KG1 (cell line): ENCODE results near the gene LIPT2.

Experiments
- DNase-seq: peaks from one replicate; lab custom pipeline; 2025; lab: John Stamatoyannopoulos, UW

Gene LIPT2

DNA sequence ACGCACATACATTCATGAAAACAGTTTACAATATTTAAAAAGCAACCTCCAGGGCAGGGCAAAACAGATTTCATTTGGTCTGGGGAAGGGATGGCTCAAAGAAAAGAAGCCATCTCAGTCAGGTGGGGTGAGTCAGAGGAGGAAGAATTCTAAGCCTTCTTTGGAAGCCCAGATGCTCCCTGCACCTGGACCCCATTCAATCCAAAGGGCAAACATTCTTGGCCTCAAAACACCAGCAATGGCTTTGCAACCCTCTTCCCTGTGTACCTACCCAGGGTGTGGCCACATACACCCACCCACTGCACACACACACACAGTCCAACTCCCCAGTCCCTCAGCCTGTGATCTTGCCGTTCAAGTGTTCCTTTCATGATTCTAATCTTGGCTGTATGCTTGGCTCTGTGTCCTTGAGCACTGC lies 28.2 kb downstream of the LIPT2 start:
- DNase-seq, result no peak

DNA sequence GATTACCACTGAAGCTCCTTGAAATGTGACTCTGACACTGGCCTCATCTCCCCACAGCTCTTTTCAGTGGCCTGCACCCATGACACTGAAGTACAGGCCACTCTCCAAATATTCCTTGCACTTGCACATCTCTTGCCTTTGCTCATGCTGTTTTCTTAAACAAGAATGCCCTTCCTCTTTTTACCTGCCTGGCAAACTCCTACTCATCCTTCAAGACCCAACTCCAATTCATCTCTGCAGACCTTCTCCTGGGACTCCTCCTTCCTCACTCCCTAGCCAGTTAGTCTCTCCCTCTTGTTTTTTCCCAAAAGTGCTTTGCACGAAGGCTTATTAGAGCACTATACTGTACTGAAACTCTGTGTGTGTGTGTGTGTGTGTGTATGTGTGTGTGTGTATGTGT lies 28.8 kb downstream of the LIPT2 start:
- no peak for DNase-seq

DNA sequence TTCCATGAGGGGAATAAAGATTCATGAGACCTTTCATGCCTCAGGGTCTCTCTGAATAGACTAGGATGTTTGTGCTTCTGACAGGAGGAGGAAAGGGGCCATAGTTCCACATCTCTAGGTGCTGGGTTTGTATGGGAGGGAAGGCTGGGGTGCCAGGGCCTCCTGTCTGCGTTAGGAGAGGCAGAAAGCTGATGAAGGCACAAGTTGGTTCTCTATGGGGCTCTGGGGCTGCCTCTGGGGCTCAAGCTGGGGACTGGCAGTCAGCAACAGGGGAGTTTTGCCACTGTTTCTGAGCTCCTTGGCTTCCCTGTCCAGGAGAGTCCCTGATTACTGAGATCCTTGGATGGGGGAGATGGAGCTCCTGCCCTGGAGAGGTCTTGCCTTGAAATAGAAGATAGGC lies 30.3 kb downstream of the LIPT2 start:
- no peak for DNase-seq

DNA sequence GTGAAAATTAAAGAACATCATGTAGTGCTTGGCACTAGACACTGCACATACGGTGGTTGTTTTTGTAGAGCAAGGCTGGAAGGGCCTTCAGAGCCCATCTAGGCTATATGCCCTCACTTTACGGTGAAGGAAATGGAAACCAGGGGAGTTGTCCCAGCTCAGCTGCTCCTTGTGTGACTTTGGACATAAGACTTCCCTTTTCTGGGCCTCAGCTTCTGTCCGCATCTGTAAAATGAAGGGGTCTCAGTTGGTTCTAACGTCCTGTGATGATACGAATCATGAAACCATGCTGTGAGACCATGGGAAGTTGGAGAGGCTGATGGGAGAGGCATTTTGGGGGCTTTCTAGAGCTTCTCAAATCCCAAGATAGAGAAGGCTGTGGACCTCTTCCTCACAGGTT lies 30.9 kb downstream of the LIPT2 start:
- DNase-seq, result no peak

DNA sequence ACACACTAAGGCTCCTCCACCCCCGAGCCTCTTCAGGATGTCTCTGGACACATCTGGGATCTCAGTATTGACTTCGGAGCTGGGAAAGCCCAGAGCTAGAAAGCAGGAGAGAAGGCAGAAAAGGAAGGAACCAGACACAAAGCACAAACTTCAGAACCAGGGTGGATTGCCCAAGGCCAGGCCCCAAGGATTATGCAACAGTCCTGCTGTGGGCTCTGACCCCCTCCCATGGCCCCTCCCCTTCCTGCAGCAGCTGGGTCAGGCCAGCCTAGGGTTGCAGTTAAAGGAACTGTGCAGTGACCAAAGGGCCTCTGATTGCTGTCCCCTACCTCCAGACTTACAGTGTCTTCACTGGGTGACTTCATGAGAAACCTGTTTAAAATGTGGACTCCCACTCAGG lies 31.5 kb downstream of the LIPT2 start:
- peak; percentile 31 for DNase-seq

DNA sequence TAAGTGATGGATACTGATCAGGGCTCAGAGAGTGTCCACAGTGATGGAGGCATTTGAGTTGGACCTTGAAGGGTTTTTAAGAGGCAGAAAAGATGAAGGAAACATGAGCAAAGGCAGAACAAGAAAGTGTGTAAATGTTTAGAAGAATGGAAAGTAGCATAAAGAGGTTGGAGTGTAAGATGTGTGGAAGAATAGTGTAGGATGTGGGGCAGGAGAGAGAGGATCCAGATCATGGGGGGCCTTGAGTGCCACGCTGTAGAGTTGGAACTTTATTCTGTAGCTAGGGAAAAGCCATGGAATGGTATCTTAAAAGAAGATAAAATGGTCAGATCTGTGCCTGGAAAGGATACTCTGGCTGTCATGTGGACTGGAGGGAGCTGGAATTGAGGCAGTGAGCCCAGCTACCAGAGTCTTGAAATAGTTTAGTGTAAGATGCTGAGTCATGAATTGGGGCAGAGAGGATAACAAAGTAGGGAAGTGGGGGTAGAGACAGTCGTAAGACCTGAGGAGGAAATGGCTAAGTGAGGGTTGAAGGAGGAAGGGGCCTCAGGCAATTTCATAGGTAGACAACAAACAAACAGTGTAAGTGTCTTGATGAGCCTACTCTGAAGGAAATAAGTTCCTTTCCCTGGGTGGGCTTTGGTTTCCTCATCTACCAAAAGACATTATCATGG lies 32.9 kb downstream of the LIPT2 start:
- DNase-seq, result peak; percentile 40

DNA sequence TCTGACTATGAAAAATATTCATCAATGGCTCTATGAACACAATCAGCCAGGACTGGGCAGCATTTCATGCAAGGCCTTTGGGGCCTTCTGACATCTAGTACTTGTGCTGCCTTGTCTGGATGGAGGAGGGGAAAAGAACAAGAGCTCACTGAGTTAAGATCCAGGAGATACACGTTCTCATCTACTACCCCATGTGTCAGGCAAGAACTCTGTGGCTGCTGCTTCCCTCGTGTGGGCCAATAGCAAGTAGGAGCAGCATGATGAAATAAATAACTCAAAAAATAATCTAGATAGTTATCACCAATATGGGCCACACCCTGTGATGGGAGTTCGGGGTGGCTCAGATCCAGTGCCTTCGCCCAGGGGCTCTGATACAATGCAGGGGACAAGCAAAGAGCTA lies 33.5 kb downstream of the LIPT2 start:
- no peak for DNase-seq

DNA sequence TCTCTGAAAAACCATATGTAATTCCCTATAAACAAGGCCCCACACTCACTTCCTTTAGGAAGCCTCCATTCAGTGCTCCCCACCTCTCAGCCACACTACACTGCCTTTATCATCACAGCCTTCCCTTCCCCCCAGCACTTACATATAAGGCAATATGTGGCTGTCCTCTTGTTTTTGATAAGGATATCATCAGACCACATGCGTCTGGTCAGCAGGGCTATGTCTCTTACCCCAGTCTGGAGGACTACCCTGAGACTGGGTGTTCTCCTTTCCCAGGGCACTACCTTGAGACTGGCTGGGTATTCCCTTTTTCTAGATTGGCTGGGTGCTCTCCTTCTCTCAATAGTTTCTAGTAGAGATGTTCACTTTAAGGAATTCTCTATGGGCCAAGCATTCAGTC lies 33.9 kb downstream of the LIPT2 start:
- no peak for DNase-seq

DNA sequence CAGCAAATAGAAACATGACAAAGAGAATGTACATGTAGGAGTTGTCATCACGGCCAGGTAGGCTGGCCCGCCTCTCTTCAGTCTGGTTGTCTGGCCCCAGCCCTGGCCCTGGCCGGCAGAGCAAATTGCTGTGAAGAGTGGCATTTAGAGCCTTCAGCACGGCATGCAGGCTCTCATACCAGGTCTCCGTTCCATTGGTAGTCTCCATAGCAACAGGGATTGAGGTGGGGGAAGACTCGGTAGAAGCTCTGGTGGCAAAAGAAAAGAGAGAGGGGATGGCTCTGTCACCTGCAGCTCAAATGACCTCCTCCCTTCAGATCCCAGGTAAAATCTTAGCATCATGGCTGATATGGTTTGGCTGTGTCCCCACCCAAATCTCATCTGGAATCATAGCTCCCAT lies 36.2 kb downstream of the LIPT2 start:
- no peak for DNase-seq

DNA sequence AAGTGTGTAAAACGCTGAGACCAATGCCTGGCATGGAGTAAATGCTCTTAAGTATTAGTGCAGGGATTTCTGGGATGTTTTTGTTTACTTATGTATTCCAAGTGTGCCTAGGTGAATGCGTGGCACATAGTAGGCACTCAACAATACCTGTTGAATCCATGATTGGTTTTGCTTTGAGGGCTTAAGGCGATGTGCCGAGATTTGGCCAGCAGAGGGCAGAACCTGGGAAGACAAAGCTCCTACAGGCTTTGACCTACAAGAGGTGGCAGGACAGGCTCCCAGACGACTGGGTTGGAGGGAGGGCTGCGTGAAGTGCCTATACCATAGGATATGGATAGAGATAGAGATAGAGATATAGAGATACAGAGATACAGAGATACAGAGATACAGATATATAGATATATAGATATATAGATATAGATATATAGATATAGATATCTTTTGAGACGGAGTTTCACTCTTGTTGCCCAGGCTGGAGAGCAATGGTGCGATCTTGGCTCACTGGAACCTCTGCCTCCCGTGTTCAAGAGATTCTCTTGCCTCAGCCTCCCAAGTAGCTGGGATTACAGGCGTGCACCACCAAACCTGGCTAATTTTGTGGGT lies 40.0 kb downstream of the LIPT2 start:
- DNase-seq, result peak; percentile 47

DNA sequence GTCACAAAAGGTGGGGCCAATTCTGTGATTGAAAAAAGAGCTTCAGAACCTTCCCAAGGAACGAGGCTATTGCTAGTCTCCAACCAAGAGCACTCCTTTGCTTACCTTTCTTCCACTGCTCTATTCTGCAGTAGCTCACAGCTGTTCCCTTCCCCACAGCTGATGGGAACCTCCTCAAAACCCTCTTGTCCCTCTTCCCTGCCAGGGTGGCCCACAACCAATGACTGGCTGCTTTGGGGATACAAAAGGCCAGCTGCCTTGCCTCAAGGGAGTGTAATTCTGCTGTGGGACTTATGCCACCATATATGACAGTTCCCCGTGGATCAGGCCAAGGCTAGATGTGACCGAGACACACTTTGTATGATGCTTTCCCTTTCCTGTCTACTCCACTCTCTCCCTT lies 41.2 kb downstream of the LIPT2 start:
- DNase-seq, result no peak

DNA sequence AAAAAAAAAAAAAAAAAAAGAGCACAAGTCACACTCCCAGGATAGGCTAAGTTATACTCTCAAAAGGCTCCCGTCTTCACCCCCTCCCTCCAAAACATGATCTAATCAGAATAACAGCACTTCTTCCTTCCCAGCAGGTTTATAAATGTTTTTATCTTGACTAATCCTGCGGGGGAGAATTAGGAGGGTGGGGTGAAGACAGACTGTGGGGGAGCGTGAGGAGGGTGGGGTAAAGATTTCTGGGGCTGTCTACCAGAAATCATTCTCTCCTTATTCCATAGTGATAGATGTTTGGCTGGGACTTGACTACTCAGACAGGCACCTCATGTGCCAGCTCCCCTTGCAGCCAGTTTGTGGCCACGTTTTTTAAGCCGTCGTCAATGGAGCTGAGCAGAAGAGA lies 43.2 kb downstream of the LIPT2 start:
- DNase-seq, result no peak

DNA sequence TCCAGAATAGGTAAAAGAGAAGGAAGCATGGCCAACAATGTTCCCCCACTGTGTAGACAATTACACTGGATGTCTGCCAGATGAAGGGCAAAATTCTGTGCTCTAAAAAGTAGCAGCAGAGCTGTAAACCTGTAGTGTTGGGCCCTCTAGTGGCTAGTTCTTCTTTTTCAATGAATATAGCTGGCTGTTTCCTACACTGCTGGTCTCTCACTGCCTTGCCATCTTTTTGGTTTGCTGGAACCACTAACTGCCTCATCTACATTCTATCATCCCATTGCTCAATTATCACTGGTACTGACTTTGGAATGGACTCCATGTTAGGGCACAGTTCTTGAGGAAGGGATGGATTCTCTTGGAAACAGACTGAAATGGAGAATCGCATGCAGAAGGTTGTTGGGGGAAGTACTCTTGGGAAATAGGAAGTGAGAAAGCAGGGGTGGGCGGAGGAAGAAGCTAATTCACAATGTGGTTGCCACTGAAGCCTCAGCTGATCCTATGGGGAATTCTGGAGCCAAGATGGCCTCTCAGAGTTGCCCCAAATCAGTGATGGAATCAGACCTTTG lies 44.1 kb downstream of the LIPT2 start:
- DNase-seq, result peak; percentile 91

DNA sequence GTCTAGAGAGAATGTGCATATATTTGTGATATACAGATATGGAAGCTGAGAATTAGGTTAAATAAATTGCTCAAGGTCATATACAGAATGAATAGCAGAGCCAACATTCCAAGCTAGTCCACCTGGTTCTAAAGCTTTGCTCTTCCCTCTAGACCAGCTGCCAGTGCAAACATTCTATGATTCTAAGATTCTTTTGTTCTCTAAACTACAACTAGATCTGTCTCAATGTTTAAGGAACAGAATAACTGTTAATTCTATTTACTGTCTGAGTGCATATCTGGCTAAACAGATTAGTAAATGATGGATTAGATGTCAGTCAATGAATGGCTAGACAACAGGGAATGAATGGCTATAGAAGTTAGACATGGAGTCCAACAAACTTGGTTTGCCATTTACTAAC lies 45.8 kb downstream of the LIPT2 start:
- no peak for DNase-seq

DNA sequence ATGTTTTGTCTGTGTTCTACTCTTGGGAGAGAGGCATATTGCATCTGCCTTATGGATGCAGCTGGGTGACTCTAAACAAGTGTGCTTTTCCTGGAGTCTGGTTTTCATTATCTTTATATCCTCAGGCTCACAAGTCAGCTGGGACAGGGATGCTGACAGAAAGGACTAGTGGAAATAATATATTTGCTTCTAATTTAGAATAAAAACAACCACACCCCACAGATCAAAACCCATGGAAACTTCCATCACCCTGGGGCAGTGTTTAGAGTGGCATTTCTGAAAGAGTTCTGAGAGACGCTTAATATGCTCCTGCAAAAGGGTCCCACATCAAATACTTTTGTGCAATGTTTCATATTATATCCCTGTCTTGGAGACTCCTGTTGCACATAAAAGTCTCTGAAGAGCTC lies 47.0 kb downstream of the LIPT2 start:
- DNase-seq, result no peak

DNA sequence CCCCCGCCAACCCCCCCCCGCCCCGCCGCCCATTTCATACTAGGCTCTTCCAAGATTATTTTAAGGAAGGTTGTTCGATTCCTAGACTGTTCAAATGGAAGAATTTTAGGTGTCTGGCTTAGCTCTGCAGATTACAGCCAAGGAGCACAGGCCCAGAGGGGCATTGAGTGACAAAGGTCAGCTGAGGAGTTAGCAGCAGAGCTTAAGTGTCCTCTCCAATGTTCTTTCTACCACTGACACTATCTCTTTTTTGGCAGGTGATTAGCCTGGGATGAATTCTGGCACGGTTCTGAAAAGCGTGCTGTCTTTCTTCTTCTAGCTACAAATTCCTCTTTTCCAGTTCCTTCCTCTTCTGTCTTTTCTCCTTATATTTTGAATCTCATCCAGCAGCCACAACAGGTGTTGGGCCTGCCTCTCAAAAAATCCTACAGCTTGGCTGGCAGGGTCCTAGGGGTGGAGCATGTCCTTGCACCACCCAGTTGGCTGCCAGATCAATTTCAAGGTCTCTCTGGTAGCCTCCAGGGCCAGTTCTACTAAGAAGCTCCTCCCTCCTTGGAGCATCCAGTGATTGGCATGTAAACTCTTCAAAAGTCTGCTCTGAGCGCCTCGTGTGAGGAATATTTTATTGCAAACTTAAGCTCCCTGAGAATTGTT lies 49.2 kb downstream of the LIPT2 start:
- no peak for DNase-seq

DNA sequence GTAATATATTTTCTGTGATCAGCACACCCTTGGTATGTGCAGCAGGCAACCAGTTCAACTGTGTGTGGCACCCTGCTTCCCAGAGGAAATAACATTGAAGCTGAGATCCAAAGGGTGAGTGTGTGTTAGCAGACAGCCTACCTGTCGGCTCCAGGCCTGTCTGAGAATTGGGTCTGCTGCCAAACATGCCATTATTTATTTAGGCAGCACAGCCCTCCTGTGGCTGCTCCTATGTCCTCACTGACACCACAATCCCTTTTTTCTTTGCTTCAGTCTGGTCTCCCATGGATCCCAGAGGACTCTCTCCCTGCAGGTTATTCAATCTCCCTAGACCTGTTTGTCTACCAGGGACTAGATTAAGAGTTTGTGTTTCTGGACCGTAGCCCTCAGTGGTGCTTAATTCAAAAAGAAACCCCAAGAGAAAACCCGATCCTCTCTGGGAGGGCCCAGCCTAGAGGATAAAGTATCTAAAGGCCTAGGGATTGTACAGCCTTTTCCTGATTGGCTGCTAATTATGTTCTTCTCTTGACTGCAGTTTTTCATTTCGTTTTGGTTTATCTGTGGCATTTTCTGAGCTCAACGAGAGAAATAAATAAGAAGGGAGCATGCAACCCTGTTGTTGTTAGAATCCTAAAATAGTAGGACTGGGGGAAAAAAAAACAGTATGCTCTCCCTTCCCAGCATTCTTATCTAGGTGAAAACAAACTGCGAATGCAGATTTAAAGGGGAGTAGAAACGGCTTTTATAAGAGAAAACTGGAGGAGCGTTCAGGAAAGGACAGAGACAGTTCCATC lies 50.3 kb downstream of the LIPT2 start:
- no peak for DNase-seq

DNA sequence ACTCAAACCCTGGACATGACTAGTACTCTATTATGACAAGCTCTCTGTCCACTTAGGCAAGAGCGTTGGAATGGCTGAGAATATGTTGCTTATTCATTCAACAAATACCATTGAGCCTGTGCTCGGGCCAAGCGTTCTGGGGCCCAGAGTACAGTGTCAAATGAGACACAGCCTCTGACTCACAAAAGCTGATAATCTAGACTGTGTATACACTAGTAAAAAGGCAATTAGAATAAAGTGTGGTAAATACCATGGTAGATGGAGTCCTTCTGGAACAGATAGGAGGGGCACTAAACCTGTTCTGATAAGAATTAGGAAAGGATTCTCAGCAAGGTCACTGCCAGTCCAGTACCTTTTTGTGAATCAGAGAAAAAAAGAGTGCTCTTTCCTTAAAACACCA lies 50.9 kb downstream of the LIPT2 start:
- no peak for DNase-seq
